Measurements from ENCODE around the gene TMEM87A.

Gene TMEM87A

DNA sequence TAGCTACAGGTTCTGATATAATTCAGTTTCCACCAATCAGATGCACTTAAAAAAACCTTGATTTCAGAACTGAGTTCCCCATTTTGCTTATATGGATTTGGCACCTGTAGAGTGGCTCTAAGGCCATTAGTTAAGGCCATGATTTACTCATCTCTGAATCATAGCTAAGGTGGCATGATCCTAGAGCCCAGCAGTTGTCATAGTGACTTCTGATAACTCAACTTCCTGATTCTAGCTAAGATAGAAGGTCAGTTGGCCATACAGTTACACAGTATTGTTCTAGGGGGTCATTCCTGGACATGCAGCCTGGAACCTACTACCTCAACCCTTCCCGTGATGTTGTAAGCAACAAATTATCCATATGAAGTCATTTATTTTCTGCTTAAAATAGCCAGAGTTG is 15.9 kb upstream of the TMEM87A start:
- H3K4me3 ChIP-seq (ENCODE audit: low read depth, low read length) = no peak overlapping the region
- no peaks in the 10 kb centered on the region for H3K9me3 ChIP-seq (ENCODE audit: control insufficient read depth, insufficient read depth, low read depth, low read length)
- ChIA-PET POLR2A (no interaction called here), CTCF (no interaction called here)
- H3K4me1 ChIP-seq (ENCODE audit: control insufficient read depth, insufficient read depth, low read length) = no peaks in the 10 kb centered on the region
- H3K36me3 ChIP-seq (ENCODE audit: control insufficient read depth in 2 of 2, insufficient read depth in 1 of 2, low read length in 2 of 2) = peaks cover 0 to 15% of the 10 kb centered on the region in 2 experiments; a peak in 2 of 3 replicates
- no peak overlapping the region for H3K27ac ChIP-seq (ENCODE audit: extremely low read depth, low read depth, low read length)
- TF ChIP-seq ZNF624 (tag by site-specific recombination; IDR thresholded peaks at IDR 0.05) = no peak
- TF ChIP-seq ZNF223 (tag by site-specific recombination; IDR thresholded peaks at IDR 0.05) = no peak
- TF ChIP-seq ZNF221 (tag by site-specific recombination; IDR thresholded peaks at IDR 0.05; ENCODE audit: borderline replicate concordance) = no peak
- no peak for TF ChIP-seq HOXA7 (CRISPR knock-in tag; IDR thresholded peaks at IDR 0.05; ENCODE audit: borderline replicate concordance)
- TF ChIP-seq MEIS1 (CRISPR knock-in tag; IDR thresholded peaks at IDR 0.05; ENCODE audit: borderline replicate concordance) = no peak
- no peak for TF ChIP-seq ZNF16 (tag by site-specific recombination; IDR thresholded peaks at IDR 0.05; ENCODE audit: low read depth)
- TF ChIP-seq GLIS2 (tag by site-specific recombination; IDR thresholded peaks at IDR 0.05) = no peak
- no peak for TF ChIP-seq ZNF132 (tag by site-specific recombination; IDR thresholded peaks at IDR 0.05; ENCODE audit: borderline replicate concordance)
- TF ChIP-seq ZNF610 (tag by site-specific recombination; IDR thresholded peaks at IDR 0.05; ENCODE audit: borderline replicate concordance) = no peak
- TF ChIP-seq, protein P1, sequence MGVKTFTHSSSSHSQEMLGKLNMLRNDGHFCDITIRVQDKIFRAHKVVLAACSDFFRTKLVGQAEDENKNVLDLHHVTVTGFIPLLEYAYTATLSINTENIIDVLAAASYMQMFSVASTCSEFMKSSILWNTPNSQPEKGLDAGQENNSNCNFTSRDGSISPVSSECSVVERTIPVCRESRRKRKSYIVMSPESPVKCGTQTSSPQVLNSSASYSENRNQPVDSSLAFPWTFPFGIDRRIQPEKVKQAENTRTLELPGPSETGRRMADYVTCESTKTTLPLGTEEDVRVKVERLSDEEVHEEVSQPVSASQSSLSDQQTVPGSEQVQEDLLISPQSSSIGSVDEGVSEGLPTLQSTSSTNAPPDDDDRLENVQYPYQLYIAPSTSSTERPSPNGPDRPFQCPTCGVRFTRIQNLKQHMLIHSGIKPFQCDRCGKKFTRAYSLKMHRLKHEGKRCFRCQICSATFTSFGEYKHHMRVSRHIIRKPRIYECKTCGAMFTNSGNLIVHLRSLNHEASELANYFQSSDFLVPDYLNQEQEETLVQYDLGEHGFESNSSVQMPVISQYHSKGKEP (tag by site-specific recombination; IDR thresholded peaks at IDR 0.05) = no peak
- no peak for TF ChIP-seq KLF8 (tag by site-specific recombination; IDR thresholded peaks at IDR 0.05)
- TF ChIP-seq ZNF677 (tag by site-specific recombination; IDR thresholded peaks at IDR 0.05) = no peak
- TF ChIP-seq FEZF1 (tag by site-specific recombination; IDR thresholded peaks at IDR 0.05) = no peak
- TF ChIP-seq, protein P2, sequence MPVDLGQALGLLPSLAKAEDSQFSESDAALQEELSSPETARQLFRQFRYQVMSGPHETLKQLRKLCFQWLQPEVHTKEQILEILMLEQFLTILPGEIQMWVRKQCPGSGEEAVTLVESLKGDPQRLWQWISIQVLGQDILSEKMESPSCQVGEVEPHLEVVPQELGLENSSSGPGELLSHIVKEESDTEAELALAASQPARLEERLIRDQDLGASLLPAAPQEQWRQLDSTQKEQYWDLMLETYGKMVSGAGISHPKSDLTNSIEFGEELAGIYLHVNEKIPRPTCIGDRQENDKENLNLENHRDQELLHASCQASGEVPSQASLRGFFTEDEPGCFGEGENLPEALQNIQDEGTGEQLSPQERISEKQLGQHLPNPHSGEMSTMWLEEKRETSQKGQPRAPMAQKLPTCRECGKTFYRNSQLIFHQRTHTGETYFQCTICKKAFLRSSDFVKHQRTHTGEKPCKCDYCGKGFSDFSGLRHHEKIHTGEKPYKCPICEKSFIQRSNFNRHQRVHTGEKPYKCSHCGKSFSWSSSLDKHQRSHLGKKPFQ (tag by site-specific recombination; IDR thresholded peaks at IDR 0.05) = no peak
- TF ChIP-seq, protein P3, sequence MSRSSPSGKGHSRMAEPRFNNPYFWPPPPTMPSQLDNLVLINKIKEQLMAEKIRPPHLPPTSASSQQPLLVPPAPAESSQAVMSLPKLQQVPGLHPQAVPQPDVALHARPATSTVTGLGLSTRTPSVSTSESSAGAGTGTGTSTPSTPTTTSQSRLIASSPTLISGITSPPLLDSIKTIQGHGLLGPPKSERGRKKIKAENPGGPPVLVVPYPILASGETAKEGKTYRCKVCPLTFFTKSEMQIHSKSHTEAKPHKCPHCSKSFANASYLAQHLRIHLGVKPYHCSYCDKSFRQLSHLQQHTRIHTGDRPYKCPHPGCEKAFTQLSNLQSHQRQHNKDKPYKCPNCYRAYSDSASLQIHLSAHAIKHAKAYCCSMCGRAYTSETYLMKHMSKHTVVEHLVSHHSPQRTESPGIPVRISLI (tag by site-specific recombination; IDR thresholded peaks at IDR 0.05) = no peak
- no peak for TF ChIP-seq ZNF274 (IDR thresholded peaks at IDR 0.05; ENCODE audit: low read length)
- no peak for TF ChIP-seq ZNF274 (tag by site-specific recombination; IDR thresholded peaks at IDR 0.05; ENCODE audit: borderline replicate concordance)
- TF ChIP-seq, protein P4, sequence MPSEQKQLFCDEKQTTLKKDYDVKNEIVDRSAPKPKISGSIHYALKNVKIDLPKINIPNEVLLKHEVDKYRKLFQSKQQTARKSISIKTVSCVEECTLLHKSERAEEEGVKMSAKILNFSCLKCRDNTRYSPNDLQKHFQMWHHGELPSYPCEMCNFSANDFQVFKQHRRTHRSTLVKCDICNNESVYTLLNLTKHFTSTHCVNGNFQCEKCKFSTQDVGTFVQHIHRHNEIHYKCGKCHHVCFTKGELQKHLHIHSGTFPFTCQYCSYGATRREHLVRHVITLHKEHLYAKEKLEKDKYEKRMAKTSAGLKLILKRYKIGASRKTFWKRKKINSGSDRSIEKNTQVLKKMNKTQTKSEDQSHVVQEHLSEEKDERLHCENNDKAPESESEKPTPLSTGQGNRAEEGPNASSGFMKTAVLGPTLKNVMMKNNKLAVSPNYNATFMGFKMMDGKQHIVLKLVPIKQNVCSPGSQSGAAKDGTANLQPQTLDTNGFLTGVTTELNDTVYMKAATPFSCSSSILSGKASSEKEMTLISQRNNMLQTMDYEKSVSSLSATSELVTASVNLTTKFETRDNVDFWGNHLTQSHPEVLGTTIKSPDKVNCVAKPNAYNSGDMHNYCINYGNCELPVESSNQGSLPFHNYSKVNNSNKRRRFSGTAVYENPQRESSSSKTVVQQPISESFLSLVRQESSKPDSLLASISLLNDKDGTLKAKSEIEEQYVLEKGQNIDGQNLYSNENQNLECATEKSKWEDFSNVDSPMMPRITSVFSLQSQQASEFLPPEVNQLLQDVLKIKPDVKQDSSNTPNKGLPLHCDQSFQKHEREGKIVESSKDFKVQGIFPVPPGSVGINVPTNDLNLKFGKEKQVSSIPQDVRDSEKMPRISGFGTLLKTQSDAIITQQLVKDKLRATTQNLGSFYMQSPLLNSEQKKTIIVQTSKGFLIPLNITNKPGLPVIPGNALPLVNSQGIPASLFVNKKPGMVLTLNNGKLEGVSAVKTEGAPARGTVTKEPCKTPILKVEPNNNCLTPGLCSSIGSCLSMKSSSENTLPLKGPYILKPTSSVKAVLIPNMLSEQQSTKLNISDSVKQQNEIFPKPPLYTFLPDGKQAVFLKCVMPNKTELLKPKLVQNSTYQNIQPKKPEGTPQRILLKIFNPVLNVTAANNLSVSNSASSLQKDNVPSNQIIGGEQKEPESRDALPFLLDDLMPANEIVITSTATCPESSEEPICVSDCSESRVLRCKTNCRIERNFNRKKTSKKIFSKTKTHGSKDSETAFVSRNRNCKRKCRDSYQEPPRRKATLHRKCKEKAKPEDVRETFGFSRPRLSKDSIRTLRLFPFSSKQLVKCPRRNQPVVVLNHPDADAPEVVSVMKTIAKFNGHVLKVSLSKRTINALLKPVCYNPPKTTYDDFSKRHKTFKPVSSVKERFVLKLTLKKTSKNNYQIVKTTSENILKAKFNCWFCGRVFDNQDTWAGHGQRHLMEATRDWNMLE (tag by site-specific recombination; conservative IDR thresholded peaks at IDR 0.05; ENCODE audit: low read depth) = no peak
- no peak for TF ChIP-seq ZBTB8A (tag by site-specific recombination; IDR thresholded peaks at IDR 0.05)
- TF ChIP-seq GLI2 (tag by site-specific recombination; IDR thresholded peaks at IDR 0.05; ENCODE audit: borderline replicate concordance, low read depth) = no peak

Data from HEK293 (cell line).